Prostate gland (tissue), 2 donors: ENCODE measurements around the gene AEN. TPM values are rescaled to one million over a fixed set of nuclear protein-coding genes. Genes with fewer than 3 reads are reported as not detected.

ENCODE experiments used
- DNase-seq: peaks from one replicate; pipeline ENCODE4 v3.0.0-alpha.2; 2019; ENCODE audit warnings: low spot score
- H3K27ac ChIP-seq, 2 donors: fragments of 200-600 bp; sonication (generic); 2 replicates each; pipeline ENCODE4 v1.5.1; 2017 to 2019
- H3K27me3 ChIP-seq: fragments of 200-600 bp; sonication (generic); replicated peaks from 2 replicates; pipeline ENCODE4 v1.5.1; 2019; ENCODE audit not compliant: insufficient read depth
- H3K36me3 ChIP-seq, 2 donors: fragments of 200-600 bp; sonication (generic); 1 replicate in 1 of 2; 2 replicates in 1 of 2; pipeline versions ENCODE4 v1.5.1 to v1.8.1; 2017 to 2019
- H3K4me1 ChIP-seq: fragments of 200-600 bp; sonication (generic); replicated peaks from 2 replicates; pipeline ENCODE4 v1.5.1; 2019
- H3K4me3 ChIP-seq, 2 donors: fragments of 200-600 bp; sonication (generic); 2 replicates each; pipeline ENCODE4 v1.5.1; 2017 to 2019
- H3K9me3 ChIP-seq: fragments of 200-600 bp; sonication (generic); 2 replicates; pipeline ENCODE4 v1.5.1; 2017
- POLR2A ChIP-seq: fragments of 450-650 bp; IDR thresholded peaks from one replicate; pipeline ENCODE4 v1.6.1; 2016; ENCODE audit warnings: antibody characterized with exemption, mild to moderate bottlenecking
- POLR2AphosphoS5 ChIP-seq: sonication (generic); formaldehyde crosslinking; IDR thresholded peaks from one replicate; pipeline ENCODE4 v1.6.1; 2017; ENCODE audit warnings: antibody characterized with exemption
- WGBS: methylation state at CpG from one replicate; pipeline ENCODE4 v1.1.5; 2018; 5-methylcytosine and 5-hydroxymethylcytosine counted together
- intact Hi-C: fragments of 100-400 bp; cut with DNase I; formaldehyde crosslinking; loops from one replicate; pipeline ENCODE4 v1.14.2; 2022
- total RNA-seq, 2 donors: library from RNA; depleted of rRNA; stranded (reverse); fragments of >200 nt; gene quantifications; one replicate each; pipeline ENCODE4 v1.1.0, GENCODE V29; 2016
- TF ChIP-seq, protein P1 (sequence below), 4 experiments: fragments of 200-600 bp in 2 of 4; fragments of 450-650 bp in 2 of 4; sonication (generic) in 2 of 4; IDR thresholded peaks; 1 replicate in 3 of 4; 2 replicates in 1 of 4; pipeline ENCODE4 v1.5.1; 2016 to 2019; ENCODE audit warnings: antibody characterized with exemption in 4 of 4, mild to moderate bottlenecking in 2 of 4, moderate library complexity in 2 of 4

Gene AEN
- total RNA-seq, 2 donors from 2014 or later = 20.4 to 30.4 TPM

DNA sequence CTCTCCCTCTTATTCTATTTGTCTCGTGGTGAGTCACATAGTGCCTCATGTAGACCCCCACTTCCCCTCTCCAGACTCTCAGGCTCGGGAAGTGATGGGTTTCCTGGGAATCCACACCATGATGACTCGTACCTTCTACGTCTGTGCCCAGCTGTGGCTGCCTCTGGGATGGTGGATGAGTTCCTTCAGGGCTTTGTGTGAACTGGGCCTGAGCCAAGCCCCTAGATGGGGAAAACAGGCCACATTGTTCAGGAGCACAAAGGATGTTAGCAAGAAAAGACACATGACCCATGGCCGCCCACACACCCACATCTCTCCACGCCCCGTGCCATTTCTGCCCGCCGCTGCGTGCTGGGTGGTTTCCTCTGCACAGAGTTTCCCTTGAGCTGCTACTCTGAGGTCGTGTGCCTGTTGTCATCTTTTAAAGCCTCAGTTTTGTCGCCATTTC is 28.2 kb downstream of the AEN start:
- H3K4me3 ChIP-seq = no peak overlapping the region
- H3K9me3 ChIP-seq = no peaks in the 10 kb centered on the region
- intact Hi-C loops = no loop called here
- TF ChIP-seq POLR2AphosphoS5 (no peak), POLR2A (no peak)
- TF ChIP-seq, protein P1, sequence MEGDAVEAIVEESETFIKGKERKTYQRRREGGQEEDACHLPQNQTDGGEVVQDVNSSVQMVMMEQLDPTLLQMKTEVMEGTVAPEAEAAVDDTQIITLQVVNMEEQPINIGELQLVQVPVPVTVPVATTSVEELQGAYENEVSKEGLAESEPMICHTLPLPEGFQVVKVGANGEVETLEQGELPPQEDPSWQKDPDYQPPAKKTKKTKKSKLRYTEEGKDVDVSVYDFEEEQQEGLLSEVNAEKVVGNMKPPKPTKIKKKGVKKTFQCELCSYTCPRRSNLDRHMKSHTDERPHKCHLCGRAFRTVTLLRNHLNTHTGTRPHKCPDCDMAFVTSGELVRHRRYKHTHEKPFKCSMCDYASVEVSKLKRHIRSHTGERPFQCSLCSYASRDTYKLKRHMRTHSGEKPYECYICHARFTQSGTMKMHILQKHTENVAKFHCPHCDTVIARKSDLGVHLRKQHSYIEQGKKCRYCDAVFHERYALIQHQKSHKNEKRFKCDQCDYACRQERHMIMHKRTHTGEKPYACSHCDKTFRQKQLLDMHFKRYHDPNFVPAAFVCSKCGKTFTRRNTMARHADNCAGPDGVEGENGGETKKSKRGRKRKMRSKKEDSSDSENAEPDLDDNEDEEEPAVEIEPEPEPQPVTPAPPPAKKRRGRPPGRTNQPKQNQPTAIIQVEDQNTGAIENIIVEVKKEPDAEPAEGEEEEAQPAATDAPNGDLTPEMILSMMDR (IDR thresholded peaks at IDR 0.05) = no peak
- DNase-seq = no peak
- H3K4me1 ChIP-seq = peaks cover 4% of the 10 kb centered on the region
- 41% methylated on average over 12 of the region's 12 CpGs for WGBS
- H3K36me3 ChIP-seq = no peaks in the 10 kb centered on the region
- H3K27ac ChIP-seq = no peak overlapping the region
- no peaks in the 10 kb centered on the region for H3K27me3 ChIP-seq

DNA sequence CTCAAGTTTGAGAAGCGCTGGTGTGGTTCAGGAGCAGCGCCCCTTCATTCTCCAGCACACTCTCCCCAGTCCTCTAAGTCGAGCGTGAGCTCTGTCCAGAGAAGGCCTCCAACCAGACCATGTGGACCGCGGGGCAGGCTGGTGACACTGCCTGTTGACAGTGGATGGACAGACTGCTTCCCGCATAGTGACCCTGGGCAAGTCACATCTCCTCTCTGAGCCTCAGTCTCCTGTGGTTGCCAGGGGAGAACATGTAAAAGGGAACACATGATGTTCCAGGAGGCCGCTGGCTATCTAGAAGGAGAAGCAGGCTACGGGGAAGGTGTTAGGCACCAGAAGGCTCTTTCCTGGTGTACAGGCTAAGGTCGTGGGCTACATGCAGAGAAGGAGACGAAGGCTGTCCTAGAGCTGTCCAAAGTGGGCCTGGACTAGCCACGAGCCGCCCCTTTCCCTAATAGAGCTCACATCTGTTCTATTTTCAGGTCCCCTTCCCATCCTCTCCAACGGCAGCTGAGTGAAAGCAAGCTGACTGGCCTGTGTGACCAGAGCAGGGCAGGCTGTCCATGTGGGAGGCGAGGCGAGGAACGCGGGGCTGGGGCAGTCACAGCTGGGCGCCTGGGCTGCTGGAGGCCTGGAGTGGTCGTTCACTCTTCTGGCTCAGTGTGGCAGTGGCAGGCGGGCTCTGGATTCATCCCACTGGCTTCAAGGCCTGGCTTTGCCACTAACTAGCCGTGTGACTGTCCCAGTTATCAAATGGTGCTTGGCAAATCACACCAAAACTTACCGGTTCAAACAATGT is 28.8 kb downstream of the AEN start:
- no peaks in the 10 kb centered on the region for H3K36me3 ChIP-seq
- no peaks in the 10 kb centered on the region for H3K9me3 ChIP-seq
- TF ChIP-seq POLR2A (no peak), POLR2AphosphoS5 (no peak)
- TF ChIP-seq, protein P1 (IDR thresholded peaks at IDR 0.05) = no peak
- no peak overlapping the region for H3K4me3 ChIP-seq
- H3K27me3 ChIP-seq = no peaks in the 10 kb centered on the region
- no peak for DNase-seq
- 84% methylated on average over 23 of the region's 23 CpGs for WGBS
- H3K27ac ChIP-seq = no peak overlapping the region
- peaks cover 4% of the 10 kb centered on the region for H3K4me1 ChIP-seq
- intact Hi-C loops = no loop called here

DNA sequence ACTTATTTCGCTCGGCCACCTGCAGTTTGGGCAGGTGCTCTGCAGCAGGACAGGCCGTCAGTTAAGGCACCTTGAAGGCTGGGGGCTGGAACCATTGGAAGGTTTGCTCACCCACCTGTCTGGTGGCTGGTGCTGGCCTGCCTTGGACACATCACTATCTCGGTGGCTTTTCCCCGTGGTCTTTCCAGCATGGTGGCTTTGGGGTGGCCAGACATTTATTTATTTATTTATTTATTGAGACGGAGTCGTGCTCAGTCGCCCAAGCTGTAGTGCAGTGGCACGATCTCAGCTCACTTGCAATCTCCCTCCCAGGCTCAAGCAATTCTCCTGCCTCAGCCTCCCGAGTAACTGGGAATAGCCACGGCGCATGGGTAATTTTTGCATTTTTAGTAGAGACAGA is 29.4 kb downstream of the AEN start:
- no peak overlapping the region for H3K4me3 ChIP-seq
- TF ChIP-seq POLR2AphosphoS5 (no peak), POLR2A (no peak)
- TF ChIP-seq, protein P1 (IDR thresholded peaks at IDR 0.05) = no peak
- intact Hi-C loops = no loop called here
- no peaks in the 10 kb centered on the region for H3K36me3 ChIP-seq
- peaks cover 4% of the 10 kb centered on the region for H3K4me1 ChIP-seq
- H3K27me3 ChIP-seq = no peaks in the 10 kb centered on the region
- H3K9me3 ChIP-seq = no peaks in the 10 kb centered on the region
- no peak for DNase-seq
- 95% methylated on average over 12 of the region's 12 CpGs for WGBS
- no peak overlapping the region for H3K27ac ChIP-seq

DNA sequence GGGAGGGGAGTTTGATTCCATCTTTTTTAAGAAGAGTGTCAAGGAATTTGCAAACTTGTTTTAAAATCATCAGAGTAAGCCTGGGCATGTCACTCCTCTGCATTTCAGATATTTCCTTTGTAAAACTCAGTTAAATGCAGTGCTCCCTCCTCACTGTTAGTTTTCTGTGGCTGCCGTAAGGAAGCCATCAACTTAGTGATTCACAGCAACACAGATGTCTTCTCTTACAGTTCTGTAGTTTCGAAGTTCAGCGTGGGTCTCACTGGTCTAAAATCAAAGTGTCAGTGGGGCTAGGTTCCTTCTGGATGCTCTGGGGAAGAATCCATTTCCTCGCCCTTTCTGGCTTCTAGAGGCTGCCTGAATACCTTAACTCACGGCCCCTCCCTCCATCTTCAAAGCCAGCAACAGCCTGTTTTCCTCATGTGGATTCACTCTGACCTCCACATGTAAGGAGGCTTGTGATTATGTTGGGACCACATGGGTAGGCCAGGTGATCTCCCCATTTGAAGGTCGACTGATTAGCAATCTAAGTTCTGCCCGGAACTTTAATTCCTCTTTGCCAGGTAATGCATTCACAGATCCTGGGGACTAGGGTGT is 30.1 kb downstream of the AEN start:
- H3K27ac ChIP-seq = no peak overlapping the region
- H3K36me3 ChIP-seq = no peaks in the 10 kb centered on the region
- H3K4me1 ChIP-seq = peaks cover 4% of the 10 kb centered on the region
- TF ChIP-seq, protein P1 (IDR thresholded peaks at IDR 0.05) = no peak
- TF ChIP-seq POLR2AphosphoS5 (no peak), POLR2A (no peak)
- H3K9me3 ChIP-seq = no peaks in the 10 kb centered on the region
- DNase-seq = no peak
- no peaks in the 10 kb centered on the region for H3K27me3 ChIP-seq
- intact Hi-C loops = no loop called here
- H3K4me3 ChIP-seq = no peak overlapping the region
- WGBS = 66% methylated on average over 7 of the region's 7 CpGs
